ENCODE measurements around the gene KRT15. TPM values are rescaled to one million over a fixed set of nuclear protein-coding genes. Genes with fewer than 3 reads are reported as not detected.
A peak's percentile ranks its signal among the peaks of the same experiment; 100 is the strongest.

KRT15 gene
- polyA plus RNA-seq, 3 donors: 0.03 TPM; not detected in 2

DNA sequence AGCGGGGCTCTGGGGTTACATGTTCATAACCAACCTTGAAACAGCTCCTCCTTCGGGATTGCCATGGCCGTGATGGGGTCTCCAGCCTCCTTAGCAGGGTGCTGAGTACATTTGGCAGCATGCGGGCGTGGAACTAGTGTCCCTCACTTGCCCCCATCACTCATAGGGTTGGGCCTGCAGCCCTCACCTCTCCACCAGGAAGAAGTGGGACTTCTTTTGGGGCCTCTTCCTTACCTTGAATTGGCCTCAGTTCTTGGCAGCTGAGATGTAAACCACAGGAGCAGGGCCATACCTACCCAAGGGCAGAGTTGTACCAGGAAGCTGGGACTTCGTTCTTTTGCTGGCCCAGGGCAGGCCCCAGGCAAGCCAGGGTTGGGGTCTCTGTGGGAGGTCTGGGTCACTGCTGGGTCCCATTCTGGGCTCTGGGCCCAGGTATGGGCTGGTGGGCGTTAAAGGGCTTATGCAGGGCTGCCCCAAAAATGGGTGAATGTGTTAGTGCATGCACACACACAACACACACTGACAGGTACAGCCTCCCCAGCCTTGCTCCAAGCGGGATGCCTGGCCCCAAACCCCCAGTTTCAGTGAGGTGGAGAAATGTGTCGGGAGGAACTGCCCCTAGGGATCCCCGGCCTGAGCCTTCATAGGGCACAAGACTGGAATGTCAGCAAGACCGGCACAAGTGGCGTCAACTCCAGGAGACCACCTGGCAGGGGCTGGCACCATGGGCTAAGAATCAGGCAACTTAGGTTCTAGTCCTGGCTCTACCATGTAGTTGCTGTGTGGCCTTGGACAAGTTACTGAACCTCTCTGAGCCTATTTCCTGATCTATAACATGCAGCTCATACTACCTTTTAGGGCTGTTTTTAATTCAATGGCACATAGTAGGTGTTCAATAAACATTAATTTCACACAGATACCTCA lies 3.9 kb upstream of the KRT15 start:
- DNase-seq: no peak
- Histone ChIP-seq H3K27me3 (ENCODE audit: control insufficient read depth in 2 of 2, insufficient read depth in 2 of 2, low read length in 2 of 2) (peaks cover 8 to 28% of the 10 kb centered on the region in 2 donors), H3K27ac (ENCODE audit: low read depth in 1 of 2, low read length in 2 of 2) (no peak overlapping the region), H2AFZ (ENCODE audit: insufficient read depth, low read depth, low read length, poor library complexity, severe bottlenecking) (no peak overlapping the region), H3K79me2 (ENCODE audit: insufficient read depth, low read length) (no peaks in the 10 kb centered on the region), H4K20me1 (ENCODE audit: insufficient read depth, low read length) (no peaks in the 10 kb centered on the region), H3K4me3 (replicated peaks in 1 of 3; ENCODE audit: low read depth in 2 of 3, low read length in 3 of 3) (no peak overlapping the region), H3K9me3 (replicated peaks in 1 of 2; ENCODE audit: control insufficient read depth in 1 of 2, insufficient read depth in 1 of 2, low read length in 2 of 2) (peaks cover 0 to 11% of the 10 kb centered on the region in 2 donors), H3K36me3 (replicated peaks in 1 of 2; ENCODE audit: control insufficient read depth in 1 of 2, insufficient read depth in 2 of 2, low read length in 2 of 2) (no peaks in the 10 kb centered on the region), H3K9ac (ENCODE audit: insufficient read depth, low read length, poor library complexity, severe bottlenecking) (no peak overlapping the region), H3K4me2 (replicated peaks; ENCODE audit: extremely low read depth, low read length, poor library complexity, severe bottlenecking) (no peak overlapping the region), H3K4me1 (ENCODE audit: control insufficient read depth in 1 of 2, insufficient read depth in 2 of 2, low read length in 2 of 2) (peaks cover 9 to 15% of the 10 kb centered on the region in 2 donors)
- Mint-ChIP-seq H3K4me1 (peaks cover 10% of the 10 kb centered on the region), H3K4me3 (no peak overlapping the region), H3K9me3 (peaks cover 0 to 11% (median 2%) of the 10 kb centered on the region in 7 donors), H3K27me3 (ENCODE audit: low read depth in 3 of 3) (peaks cover 29 to 40% (median 31%) of the 10 kb centered on the region in 3 donors), H3K36me3 (no peaks in the 10 kb centered on the region), H3K27ac (no peak overlapping the region)
- 98% methylated on average over 9 of the region's 12 CpGs for WGBS (ENCODE audit: insufficient coverage)
- TF ChIP-seq, protein P1, sequence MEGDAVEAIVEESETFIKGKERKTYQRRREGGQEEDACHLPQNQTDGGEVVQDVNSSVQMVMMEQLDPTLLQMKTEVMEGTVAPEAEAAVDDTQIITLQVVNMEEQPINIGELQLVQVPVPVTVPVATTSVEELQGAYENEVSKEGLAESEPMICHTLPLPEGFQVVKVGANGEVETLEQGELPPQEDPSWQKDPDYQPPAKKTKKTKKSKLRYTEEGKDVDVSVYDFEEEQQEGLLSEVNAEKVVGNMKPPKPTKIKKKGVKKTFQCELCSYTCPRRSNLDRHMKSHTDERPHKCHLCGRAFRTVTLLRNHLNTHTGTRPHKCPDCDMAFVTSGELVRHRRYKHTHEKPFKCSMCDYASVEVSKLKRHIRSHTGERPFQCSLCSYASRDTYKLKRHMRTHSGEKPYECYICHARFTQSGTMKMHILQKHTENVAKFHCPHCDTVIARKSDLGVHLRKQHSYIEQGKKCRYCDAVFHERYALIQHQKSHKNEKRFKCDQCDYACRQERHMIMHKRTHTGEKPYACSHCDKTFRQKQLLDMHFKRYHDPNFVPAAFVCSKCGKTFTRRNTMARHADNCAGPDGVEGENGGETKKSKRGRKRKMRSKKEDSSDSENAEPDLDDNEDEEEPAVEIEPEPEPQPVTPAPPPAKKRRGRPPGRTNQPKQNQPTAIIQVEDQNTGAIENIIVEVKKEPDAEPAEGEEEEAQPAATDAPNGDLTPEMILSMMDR (IDR thresholded peaks at IDR 0.05): no peak
- intact Hi-C loops (cut with micrococcal nuclease): no loop called here

DNA sequence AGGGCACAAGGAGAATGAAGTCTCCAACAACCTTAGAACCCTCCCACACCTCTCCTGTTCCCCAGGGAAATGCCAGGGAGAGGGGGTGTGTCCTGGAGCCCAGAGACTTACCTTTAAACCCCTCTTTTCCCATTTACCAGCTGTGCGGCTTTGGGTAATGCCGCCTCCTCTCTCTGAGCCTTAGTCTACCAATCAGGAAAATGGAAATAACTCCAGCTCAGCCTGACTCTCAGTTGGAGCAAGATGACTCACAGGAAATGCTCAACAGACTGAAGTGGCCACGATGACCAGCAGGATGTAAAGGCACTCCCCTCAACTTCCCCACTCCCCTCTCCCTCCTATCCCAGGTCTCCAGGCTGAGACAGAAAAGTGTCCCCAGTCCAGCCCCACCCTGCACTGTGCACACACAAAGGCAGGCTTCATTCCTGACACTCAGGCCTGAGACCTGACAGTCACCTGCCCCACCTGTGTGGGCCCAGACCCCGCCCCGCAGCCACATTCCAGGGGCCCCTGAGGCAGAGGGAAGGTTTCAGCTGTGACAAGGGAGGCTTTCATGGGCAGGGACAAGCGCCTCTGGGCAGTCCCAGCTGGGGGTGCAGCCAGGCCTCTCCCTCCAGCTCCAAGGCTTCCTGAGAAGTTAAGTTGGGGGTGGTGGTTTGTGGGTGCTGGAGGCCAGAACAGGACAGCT lies 3.0 kb upstream of the KRT15 start:
- Histone ChIP-seq H3K9me3 (replicated peaks in 1 of 2; ENCODE audit: control insufficient read depth in 1 of 2, insufficient read depth in 1 of 2, low read length in 2 of 2) (peaks cover 0 to 3% of the 10 kb centered on the region in 2 donors), H3K36me3 (replicated peaks in 1 of 2; ENCODE audit: control insufficient read depth in 1 of 2, insufficient read depth in 2 of 2, low read length in 2 of 2) (no peaks in the 10 kb centered on the region), H3K79me2 (ENCODE audit: insufficient read depth, low read length) (no peaks in the 10 kb centered on the region), H3K27me3 (ENCODE audit: control insufficient read depth in 2 of 2, insufficient read depth in 2 of 2, low read length in 2 of 2) (peaks cover 2 to 20% of the 10 kb centered on the region in 2 donors), H4K20me1 (ENCODE audit: insufficient read depth, low read length) (no peaks in the 10 kb centered on the region), H3K4me1 (ENCODE audit: control insufficient read depth in 1 of 2, insufficient read depth in 2 of 2, low read length in 2 of 2) (peaks cover 9 to 11% of the 10 kb centered on the region in 2 donors), H3K4me2 (replicated peaks; ENCODE audit: extremely low read depth, low read length, poor library complexity, severe bottlenecking) (no peak overlapping the region), H3K27ac (ENCODE audit: low read depth in 1 of 2, low read length in 2 of 2) (no peak overlapping the region), H3K4me3 (replicated peaks in 1 of 3; ENCODE audit: low read depth in 2 of 3, low read length in 3 of 3) (no peak overlapping the region), H3K9ac (ENCODE audit: insufficient read depth, low read length, poor library complexity, severe bottlenecking) (peak overlapping the region; percentile 21), H2AFZ (ENCODE audit: insufficient read depth, low read depth, low read length, poor library complexity, severe bottlenecking) (no peak overlapping the region)
- WGBS (ENCODE audit: insufficient coverage): 70% methylated on average over 5 of the region's 6 CpGs
- intact Hi-C loops (cut with micrococcal nuclease): no loop called here
- peaks cover 6% of the 10 kb centered on the region for H3K4me1 Mint-ChIP-seq
- H3K36me3 Mint-ChIP-seq: no peaks in the 10 kb centered on the region
- peak; percentile 45 to 74 (median 55) for DNase-seq
- H3K9me3 Mint-ChIP-seq: peaks cover 0 to 4% (median 0%) of the 10 kb centered on the region in 7 donors
- H3K4me3 Mint-ChIP-seq: no peak overlapping the region
- H3K27me3 Mint-ChIP-seq (ENCODE audit: low read depth in 3 of 3): peaks cover 20 to 32% (median 23%) of the 10 kb centered on the region in 3 donors
- H3K27ac Mint-ChIP-seq: peak overlapping the region in 2 of 7 donors; percentile 20 to 35
- TF ChIP-seq, protein P1 (IDR thresholded peaks at IDR 0.05): no peak
